Activated T-cell treated with anti-CD3 and anti-CD28 coated beads, Interleukin-2, amount 50 U/mL, for 4 hours (primary cell): ENCODE data around the gene PARVB. TPM values are rescaled to one million over a fixed set of nuclear protein-coding genes. Genes with fewer than 3 reads are reported as not detected.

Experiments
- ATAC-seq, 2 donors: fragments of 200-7000 bp; cut with Tn5 transposase; one replicate each; pipeline ENCODE4 v1.10.0; 2021
- DNase-seq: peaks from one replicate; pipeline ENCODE4 v3.0.0-alpha.2; 2020
- H3K27me3 Mint-ChIP-seq: one replicate; pipeline ENCODE4 v1.8.0; 2021; ENCODE audit warnings: low read depth, mixed read lengths
- H3K36me3 Mint-ChIP-seq: one replicate; pipeline ENCODE4 v1.8.0; 2022; ENCODE audit warnings: mixed read lengths; ENCODE audit not compliant: insufficient read depth
- H3K4me1 Mint-ChIP-seq: one replicate; pipeline ENCODE4 v1.8.0; 2021; ENCODE audit warnings: low read depth, mixed read lengths
- H3K4me3 Mint-ChIP-seq: one replicate; pipeline ENCODE4 v1.8.0; 2021; ENCODE audit warnings: mild to moderate bottlenecking, moderate library complexity, mixed read lengths
- H3K9me3 Mint-ChIP-seq: one replicate; pipeline ENCODE4 v1.8.0; 2021; ENCODE audit warnings: mixed read lengths
- total RNA-seq, 3 donors: library from RNA; stranded (reverse); gene quantifications; one replicate each; pipeline ENCODE4 v1.2.1, GENCODE V29; 2021

PARVB gene
- total RNA-seq, 3 donors from 2014 or later: 15.1 to 21.5 (median 19.6) TPM

- no peaks in the 10 kb centered on the region for H3K9me3 Mint-ChIP-seq
- H3K4me3 Mint-ChIP-seq: no peak overlapping the region
- peak; percentile 59 to 72 for ATAC-seq
- no peaks in the 10 kb centered on the region for H3K27me3 Mint-ChIP-seq
- H3K36me3 Mint-ChIP-seq: peaks cover 31% of the 10 kb centered on the region
- DNase-seq: peak; percentile 51
- H3K4me1 Mint-ChIP-seq: peaks cover 27% of the 10 kb centered on the region
These were observed 30.9 kb upstream of the PARVB start for GRCh38 chr22:43993072-43993760.

DNA sequence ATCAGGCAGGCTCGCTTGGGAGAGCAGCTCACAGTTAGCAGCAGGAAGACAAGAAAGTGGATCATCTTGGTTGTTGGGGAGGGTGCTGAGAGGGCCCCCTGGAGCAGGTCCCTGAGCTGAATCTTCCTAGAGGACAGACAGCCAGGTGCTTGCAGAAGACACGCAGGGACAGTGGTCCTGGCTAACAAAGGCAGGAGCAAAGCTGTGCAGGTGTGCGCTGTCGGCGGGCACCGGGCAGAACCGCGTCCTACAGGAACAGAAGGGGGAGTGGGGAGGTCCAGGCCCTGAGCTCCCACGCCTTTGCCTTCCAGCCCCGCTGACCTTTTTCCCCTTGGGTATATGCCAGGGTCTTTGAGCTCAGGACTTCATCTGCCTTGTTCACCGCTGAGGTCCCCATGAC, 30.1 kb upstream of the PARVB start:
- no peaks in the 10 kb centered on the region for H3K27me3 Mint-ChIP-seq
- H3K4me3 Mint-ChIP-seq: no peak overlapping the region
- peaks cover 27% of the 10 kb centered on the region for H3K4me1 Mint-ChIP-seq
- H3K36me3 Mint-ChIP-seq: peaks cover 35% of the 10 kb centered on the region
- H3K9me3 Mint-ChIP-seq: no peaks in the 10 kb centered on the region
- DNase-seq (no peak), ATAC-seq (no peak)

GRCh38 chr22:43994416-43994815, 29.7 kb upstream of the PARVB start:
- Mint-ChIP-seq H3K27me3 (no peaks in the 10 kb centered on the region), H3K4me3 (peak overlapping the region; percentile 29), H3K9me3 (no peaks in the 10 kb centered on the region), H3K4me1 (peaks cover 27% of the 10 kb centered on the region), H3K36me3 (peaks cover 37% of the 10 kb centered on the region)
- ATAC-seq (no peak), DNase-seq (no peak)

- Mint-ChIP-seq H3K4me3 (peak overlapping the region; percentile 90), H3K36me3 (peaks cover 32% of the 10 kb centered on the region), H3K4me1 (peaks cover 27% of the 10 kb centered on the region), H3K9me3 (no peaks in the 10 kb centered on the region), H3K27me3 (no peaks in the 10 kb centered on the region)
- ATAC-seq: no peak
- no peak for DNase-seq
These were observed 28.9 kb upstream of the PARVB start for GRCh38 chr22:43995057-43995685.

GRCh38 chr22:43995798-43996169, 28.3 kb upstream of the PARVB start:
- Mint-ChIP-seq H3K27me3 (no peaks in the 10 kb centered on the region), H3K4me3 (peak overlapping the region; percentile 90), H3K36me3 (peaks cover 30% of the 10 kb centered on the region), H3K4me1 (peaks cover 27% of the 10 kb centered on the region), H3K9me3 (no peaks in the 10 kb centered on the region)
- ATAC-seq (peak; percentile 5 to 26), DNase-seq (no peak)

- Mint-ChIP-seq H3K9me3 (no peaks in the 10 kb centered on the region), H3K36me3 (peaks cover 31% of the 10 kb centered on the region), H3K4me1 (peaks cover 27% of the 10 kb centered on the region), H3K4me3 (peak overlapping the region; percentile 90), H3K27me3 (no peaks in the 10 kb centered on the region)
- DNase-seq: peak; percentile 66
- ATAC-seq: peak; percentile 81 to 92
These were observed 27.7 kb upstream of the PARVB start for GRCh38 chr22:43996170-43996980.

DNA sequence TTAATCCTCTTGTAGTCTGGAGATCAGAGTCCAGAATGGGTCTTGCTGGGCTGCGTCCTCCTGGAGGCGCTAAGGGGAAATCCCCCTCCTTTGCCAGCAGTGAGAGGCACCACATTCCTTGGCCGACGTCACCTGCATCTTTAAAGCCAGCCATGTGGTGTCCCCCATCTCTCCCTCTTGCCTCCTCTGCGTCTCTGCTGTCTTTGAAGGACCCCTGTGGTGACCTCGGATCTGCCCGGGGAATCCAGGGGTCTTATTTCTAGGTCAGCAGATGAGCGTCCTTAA, 27.2 kb upstream of the PARVB start:
- H3K36me3 Mint-ChIP-seq: peaks cover 30% of the 10 kb centered on the region
- H3K4me3 Mint-ChIP-seq: peak overlapping the region; percentile 7
- H3K27me3 Mint-ChIP-seq: no peaks in the 10 kb centered on the region
- no peak for DNase-seq
- no peak for ATAC-seq
- H3K4me1 Mint-ChIP-seq: peaks cover 27% of the 10 kb centered on the region
- no peaks in the 10 kb centered on the region for H3K9me3 Mint-ChIP-seq

DNA sequence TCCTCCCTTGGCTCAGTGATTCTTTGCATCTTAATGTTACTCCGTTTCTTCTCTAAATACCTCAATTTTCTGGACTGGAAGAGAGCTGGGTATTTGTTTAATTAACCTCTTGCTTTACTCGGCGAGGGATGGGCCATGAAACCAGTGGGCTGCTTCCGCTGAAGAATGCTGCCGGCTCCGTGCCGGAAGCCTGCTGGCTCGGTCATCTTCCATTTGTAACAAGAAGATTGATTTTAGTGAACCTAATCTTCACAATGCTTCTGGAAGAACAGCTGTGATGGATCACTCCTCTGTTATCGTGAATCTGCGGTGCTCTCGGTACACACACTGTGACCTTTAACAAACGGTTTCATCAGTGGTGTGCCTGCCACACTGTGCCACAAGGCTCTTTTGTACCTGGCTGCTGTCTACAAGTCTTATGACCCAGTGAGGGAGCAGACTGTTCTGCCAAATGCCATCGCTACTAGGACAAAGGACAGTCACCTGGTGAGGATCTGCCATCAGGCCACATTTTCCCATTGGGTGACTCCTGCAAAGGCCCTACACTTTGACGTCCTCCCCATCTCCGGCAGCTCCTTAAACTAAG, 25.3 kb upstream of the PARVB start:
- Mint-ChIP-seq H3K4me1 (peaks cover 22% of the 10 kb centered on the region), H3K36me3 (peaks cover 21% of the 10 kb centered on the region), H3K4me3 (no peak overlapping the region), H3K27me3 (no peaks in the 10 kb centered on the region), H3K9me3 (no peaks in the 10 kb centered on the region)
- ATAC-seq: no peak
- DNase-seq: no peak

GRCh38 chr22:43999378-43999777, 24.7 kb upstream of the PARVB start:
- H3K4me1 Mint-ChIP-seq: peaks cover 21% of the 10 kb centered on the region
- ATAC-seq: no peak
- no peak for DNase-seq
- H3K9me3 Mint-ChIP-seq: no peaks in the 10 kb centered on the region
- no peak overlapping the region for H3K4me3 Mint-ChIP-seq
- no peaks in the 10 kb centered on the region for H3K27me3 Mint-ChIP-seq
- H3K36me3 Mint-ChIP-seq: peaks cover 18% of the 10 kb centered on the region

- H3K27me3 Mint-ChIP-seq: no peaks in the 10 kb centered on the region
- no peaks in the 10 kb centered on the region for H3K9me3 Mint-ChIP-seq
- ATAC-seq (no peak), DNase-seq (no peak)
- no peak overlapping the region for H3K4me3 Mint-ChIP-seq
- peaks cover 16% of the 10 kb centered on the region for H3K4me1 Mint-ChIP-seq
- peaks cover 18% of the 10 kb centered on the region for H3K36me3 Mint-ChIP-seq
These were observed 24.0 kb upstream of the PARVB start for GRCh38 chr22:44000123-44000522.

DNA sequence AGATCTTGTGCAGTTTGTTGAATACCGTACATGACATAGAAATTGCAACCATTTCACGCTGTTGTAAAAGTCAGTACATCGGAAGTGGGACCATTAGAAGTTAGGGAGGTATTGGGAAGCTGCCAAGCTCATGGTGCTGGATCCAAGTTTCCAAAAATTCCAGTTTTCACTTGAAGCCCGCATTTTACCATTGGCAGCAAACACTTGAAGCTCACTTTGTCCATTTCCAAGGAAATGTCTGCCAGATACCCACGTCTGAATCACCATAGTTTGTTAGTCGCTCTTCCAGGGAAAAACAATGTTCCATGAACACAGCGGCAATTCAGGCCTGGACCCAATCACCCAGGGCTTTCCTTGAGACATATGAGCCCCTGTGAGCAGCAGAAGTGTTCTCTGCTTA, 22.6 kb upstream of the PARVB start:
- H3K4me1 Mint-ChIP-seq: peaks cover 4% of the 10 kb centered on the region
- DNase-seq: no peak
- no peaks in the 10 kb centered on the region for H3K9me3 Mint-ChIP-seq
- no peak for ATAC-seq
- H3K4me3 Mint-ChIP-seq: no peak overlapping the region
- H3K27me3 Mint-ChIP-seq: no peaks in the 10 kb centered on the region
- peaks cover 24% of the 10 kb centered on the region for H3K36me3 Mint-ChIP-seq

GRCh38 chr22:44002324-44002723, 21.8 kb upstream of the PARVB start:
- ATAC-seq: no peak
- Mint-ChIP-seq H3K9me3 (no peaks in the 10 kb centered on the region), H3K36me3 (peaks cover 28% of the 10 kb centered on the region), H3K27me3 (no peaks in the 10 kb centered on the region), H3K4me3 (no peak overlapping the region), H3K4me1 (peaks cover 2% of the 10 kb centered on the region)
- no peak for DNase-seq

DNA sequence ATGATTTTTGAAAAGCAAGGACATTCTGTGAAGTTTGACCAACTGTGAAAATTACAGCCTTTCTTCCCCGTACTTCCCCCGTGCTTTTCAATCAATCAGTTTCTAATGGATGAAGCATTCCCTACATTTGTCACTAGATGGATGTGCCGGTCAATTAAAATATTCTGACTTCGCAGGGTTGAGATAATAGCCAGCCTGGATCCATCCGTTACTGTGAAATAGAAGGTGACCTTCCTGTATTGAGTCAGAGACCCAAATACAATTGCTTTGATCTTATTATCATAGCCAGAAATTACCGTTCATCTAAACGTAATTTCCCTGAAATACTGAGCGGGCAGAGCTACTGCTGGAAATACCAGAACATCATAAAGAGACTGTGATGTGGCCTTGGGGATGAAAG, 21.1 kb upstream of the PARVB start:
- Mint-ChIP-seq H3K4me1 (no peaks in the 10 kb centered on the region), H3K36me3 (peaks cover 28% of the 10 kb centered on the region), H3K27me3 (no peaks in the 10 kb centered on the region), H3K4me3 (no peak overlapping the region), H3K9me3 (no peaks in the 10 kb centered on the region)
- ATAC-seq (no peak), DNase-seq (no peak)

GRCh38 chr22:44003405-44004103, 20.5 kb upstream of the PARVB start:
- peaks cover 25% of the 10 kb centered on the region for H3K36me3 Mint-ChIP-seq
- H3K4me1 Mint-ChIP-seq: no peaks in the 10 kb centered on the region
- no peak for DNase-seq
- no peaks in the 10 kb centered on the region for H3K27me3 Mint-ChIP-seq
- H3K9me3 Mint-ChIP-seq: no peaks in the 10 kb centered on the region
- no peak overlapping the region for H3K4me3 Mint-ChIP-seq
- ATAC-seq: no peak
